GM10847 (cell line): Measurements from ENCODE around the gene ACOXL.

Source experiments
- POLR2A ChIP-seq: IDR thresholded peaks from 2 replicates; pipeline ENCODE4 v1.6.1; 2011; ENCODE audit not compliant: insufficient read length; ENCODE audit errors: extremely low read depth

ACOXL gene

GRCh38 chr2:111015283-111015995 lies 283.1 kb downstream of the ACOXL start:
- no peak for TF ChIP-seq POLR2A

- TF ChIP-seq POLR2A: no peak
These were observed 284.8 kb downstream of the ACOXL start for GRCh38 chr2:111017034-111017622.

GRCh38 chr2:111017909-111018308 lies 285.5 kb downstream of the ACOXL start:
- TF ChIP-seq POLR2A: no peak

- TF ChIP-seq POLR2A: no peak
These were observed 287.0 kb downstream of the ACOXL start for GRCh38 chr2:111019381-111019780.

GRCh38 chr2:111022633-111023032 lies 290.3 kb downstream of the ACOXL start:
- TF ChIP-seq POLR2A: no peak

- TF ChIP-seq POLR2A: no peak
These were observed 292.1 kb downstream of the ACOXL start for GRCh38 chr2:111024496-111024895.

GRCh38 chr2:111025288-111025687 lies 292.9 kb downstream of the ACOXL start:
- TF ChIP-seq POLR2A: no peak

- TF ChIP-seq POLR2A: no peak
These were observed 296.3 kb downstream of the ACOXL start for GRCh38 chr2:111028720-111029119.

GRCh38 chr2:111029181-111029927 lies 297.0 kb downstream of the ACOXL start:
- TF ChIP-seq POLR2A: no peak

- TF ChIP-seq POLR2A: no peak
These were observed 298.0 kb downstream of the ACOXL start for GRCh38 chr2:111030260-111030891.

GRCh38 chr2:111030945-111031344 lies 298.6 kb downstream of the ACOXL start:
- no peak for TF ChIP-seq POLR2A

- TF ChIP-seq POLR2A: no peak
These were observed 299.4 kb downstream of the ACOXL start for GRCh38 chr2:111031546-111032478.

GRCh38 chr2:111032721-111033429 lies 300.5 kb downstream of the ACOXL start:
- no peak for TF ChIP-seq POLR2A

GRCh38 chr2:111034146-111034545 lies 301.8 kb downstream of the ACOXL start:
- no peak for TF ChIP-seq POLR2A

GRCh38 chr2:111034606-111035005 lies 302.2 kb downstream of the ACOXL start:
- no peak for TF ChIP-seq POLR2A
